GM19351 (cell line): ENCODE data around the gene IGLL1.
"Not testable (repeated sequence)": the region's sequence is repeated elsewhere in the genome, so short reads cannot be mapped to it uniquely, and the experiment has no call there.

Source experiments
- ATAC-seq: cut with Tn5 transposase; IDR thresholded peaks from one replicate; pipeline ENCODE4 v1.9.1; 2021; ENCODE audit warnings: mild to moderate bottlenecking, moderate library complexity; ENCODE audit not compliant: unreplicated experiment

Gene IGLL1

DNA sequence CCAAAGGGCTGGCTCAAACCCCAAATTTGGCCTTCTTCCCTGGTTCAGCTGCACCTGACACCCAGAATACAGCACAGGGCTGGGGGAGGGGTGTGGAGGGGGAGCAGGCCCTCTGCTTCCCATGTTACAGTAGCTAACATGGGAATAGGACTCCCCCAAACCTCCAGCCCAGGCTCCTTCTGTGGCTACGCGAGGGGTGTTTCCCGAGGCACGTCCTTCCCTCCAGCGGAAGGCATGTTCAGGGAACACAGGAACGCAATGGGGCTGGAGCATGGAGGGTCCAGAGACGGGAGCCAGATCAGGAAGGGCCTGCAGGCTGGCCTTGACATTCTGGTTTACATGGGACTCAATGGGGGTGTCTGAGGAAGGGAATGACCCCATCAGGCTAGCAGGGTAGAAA, 11.8 kb upstream of the IGLL1 start:
- ATAC-seq: no peak

DNA sequence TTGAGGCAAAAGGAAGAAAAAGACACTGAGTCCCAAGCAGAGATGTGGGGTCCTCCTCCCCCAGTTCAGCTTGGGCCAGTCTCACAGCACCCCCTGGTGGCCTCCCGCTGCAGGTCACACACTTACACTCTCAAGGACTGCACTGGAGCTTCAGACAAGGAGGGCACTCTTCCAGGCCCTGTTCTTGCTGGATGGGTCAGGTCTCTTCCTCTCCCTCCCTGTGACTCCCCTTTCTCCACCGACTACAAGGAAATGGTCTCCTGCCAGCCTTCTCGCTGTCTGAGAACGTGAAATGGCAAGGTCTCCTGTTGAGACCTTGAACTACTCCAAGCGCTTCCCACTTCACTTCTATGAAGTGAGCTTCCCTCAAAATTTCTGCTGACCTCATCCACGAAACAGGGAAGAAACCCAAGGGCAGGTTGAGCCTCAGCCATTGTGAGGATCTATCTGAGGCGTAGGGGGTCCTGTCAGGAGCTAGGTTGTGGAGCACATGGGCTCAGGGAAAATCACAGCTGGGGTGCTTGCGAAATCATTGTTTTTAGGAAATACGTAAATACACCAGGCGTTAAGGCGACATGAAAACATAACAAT, 11.2 kb upstream of the IGLL1 start:
- ATAC-seq: no peak

DNA sequence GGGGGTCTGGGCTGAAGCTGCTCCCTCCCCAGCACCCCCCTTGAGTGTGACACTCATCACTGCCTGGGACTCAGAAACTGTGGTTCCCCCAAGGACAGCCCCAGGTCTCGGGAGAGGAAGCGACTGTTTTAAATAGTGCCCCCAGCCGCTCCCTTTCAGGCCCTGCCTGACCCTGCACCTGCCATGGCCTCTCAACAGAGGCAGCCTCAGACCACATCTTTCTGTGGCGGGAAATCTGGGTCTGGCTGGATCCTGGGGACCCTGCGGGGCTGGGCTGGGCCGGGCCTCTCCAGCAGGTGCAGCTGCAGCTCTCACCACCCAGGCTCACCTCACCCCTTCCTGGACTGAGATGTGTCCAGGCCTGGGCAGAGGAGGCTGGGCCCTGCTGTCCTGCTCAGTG, 3.7 kb upstream of the IGLL1 start:
- no peak for ATAC-seq

DNA sequence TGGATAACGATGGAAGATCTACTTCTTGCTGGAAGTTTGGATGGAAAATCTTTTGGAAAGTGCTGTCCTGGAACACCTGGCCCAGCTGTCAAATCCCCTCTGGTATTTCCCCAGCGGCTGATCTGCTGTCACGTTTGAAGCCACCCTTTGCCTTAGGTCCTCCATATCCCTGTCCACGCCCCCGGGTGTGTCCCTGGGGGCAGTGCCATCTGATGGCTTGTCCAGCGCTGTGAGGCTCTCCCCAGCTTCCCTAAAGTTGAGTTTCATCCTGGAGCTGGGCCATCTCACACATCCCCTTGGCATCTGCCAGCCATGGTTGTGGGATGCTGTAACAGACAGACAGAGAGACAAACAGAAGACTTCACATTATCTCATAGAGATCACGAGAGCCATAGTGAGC, 3.1 kb upstream of the IGLL1 start:
- no peak for ATAC-seq

DNA sequence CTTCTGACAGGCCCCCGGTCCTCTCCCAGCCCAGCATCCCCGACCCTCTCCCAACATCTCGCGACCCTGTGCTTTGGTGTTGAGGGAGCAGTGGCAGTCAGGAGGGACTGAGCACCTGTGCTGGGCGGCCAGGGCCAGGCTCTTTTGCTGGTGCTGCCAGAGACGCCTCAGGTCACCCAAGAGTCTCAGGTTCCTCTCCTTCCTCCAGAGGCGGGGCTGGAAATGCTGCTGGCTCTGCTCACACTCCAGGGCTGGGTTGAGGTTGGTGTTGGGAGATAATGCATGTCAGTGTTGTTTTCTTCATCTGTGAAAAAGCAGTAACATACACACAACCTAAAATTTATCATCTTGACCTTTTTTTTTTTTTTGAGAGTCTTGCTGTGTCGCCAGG, 1.2 kb upstream of the IGLL1 start:
- ATAC-seq: no peak

DNA sequence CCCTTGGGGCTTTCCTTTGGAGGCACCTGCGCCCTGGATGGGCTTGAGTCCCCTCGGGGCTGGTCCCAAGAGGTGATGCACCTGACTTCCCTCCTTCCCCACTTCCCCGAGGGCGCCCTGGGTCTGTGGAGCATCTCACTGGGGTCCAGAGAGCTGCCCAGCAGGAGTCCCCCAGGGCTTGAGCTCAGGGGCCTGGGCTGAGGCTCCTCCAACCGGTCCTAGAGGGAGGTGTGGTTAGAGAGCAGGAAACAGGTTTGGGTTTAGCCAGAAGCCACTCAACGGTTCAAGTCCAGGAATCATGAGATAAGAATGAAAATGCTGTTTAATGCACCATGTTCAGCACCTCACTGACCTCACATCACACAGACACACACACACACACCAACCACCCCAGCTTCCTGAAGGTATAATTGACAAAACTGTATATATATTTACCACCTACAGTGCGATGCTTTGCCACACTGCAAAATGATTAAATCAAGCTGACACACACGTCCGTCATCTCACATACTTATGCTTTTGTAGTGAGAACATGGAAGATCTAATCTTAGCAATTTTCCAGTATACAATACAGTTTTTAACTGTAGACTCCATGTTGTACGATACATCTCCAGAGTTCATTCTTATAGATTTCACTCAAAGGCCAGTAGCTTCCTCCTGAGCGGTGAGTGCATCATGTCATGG, 628 bp upstream of the IGLL1 start:
- no peak for ATAC-seq

DNA sequence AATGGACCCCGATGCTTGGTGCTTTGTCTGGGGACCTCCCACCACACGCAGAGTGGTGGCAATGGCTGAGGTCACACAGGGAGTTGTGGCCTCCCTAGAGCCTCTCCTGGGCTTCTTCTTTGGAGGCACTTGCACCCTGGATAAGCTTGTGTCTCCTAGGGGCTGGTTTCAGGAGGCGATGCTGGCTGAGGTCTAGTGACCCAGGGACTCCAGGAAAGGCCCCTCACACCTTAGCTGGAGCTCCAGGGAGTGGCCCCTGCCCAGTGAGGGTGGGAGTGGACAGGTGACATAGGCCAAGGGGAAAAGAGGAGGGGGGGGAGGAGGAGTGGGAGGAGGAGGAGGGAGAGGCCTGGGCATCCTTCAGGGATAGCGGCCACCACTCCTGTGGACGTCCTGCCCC, 810 bp downstream of the IGLL1 start:
- ATAC-seq: no peak

DNA sequence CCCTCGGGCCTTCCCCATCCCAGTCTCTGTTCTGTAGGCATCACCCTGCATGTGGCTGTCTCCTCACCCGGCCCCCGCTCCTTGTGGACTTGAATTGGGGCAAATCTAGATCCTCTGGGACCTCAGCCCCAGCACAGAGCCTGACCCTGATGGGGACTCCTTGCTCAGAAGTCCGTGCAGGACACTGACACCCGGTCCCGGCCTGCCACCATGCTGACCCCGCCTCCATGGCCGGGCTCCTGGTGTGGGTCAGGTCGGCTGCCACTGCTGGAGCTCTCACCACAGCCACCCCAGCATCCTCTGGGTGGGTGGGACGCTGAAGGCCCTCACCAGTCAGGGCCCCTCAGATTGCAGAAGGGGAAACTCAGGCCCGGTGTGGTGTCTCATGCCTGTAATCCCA, 1.8 kb downstream of the IGLL1 start:
- ATAC-seq: no peak

DNA sequence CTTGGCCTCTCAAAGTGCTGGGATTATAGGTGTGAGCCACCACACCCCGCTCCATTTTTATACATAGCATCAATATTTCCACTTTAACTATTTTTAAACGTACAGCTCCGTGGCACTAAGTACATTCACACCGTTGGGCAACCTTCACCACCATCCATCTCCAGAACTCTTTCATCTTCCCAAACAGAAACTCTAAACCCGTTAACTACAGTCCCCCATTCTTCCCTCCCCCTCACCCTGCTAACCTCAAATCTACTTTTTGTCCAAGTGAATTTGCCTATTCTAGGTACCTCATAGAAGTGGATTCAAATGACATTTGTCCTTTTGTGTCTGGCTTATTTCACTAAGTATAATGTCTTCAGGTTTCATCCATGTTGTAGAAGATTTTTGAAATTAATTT, 3.4 kb downstream of the IGLL1 start:
- ATAC-seq: no peak

DNA sequence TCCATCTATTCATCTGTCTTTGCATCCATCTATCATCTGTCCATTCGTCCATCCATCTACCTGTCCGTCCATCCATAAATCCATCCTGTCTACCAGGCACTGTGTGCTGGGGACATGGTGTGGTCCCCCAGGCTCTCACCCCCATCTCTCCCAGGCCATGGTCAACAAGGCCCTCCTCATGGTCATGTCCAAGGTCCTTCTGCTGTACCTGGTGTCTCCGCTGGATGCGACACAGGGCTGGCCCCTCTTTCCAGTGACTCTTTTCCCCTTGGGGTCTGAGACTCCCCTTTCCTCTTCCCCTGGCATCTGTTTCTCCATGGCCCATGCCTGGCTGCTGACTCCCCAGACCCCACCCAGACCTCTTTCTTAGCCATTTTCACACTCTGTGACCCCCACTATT, 4.5 kb downstream of the IGLL1 start:
- ATAC-seq: no peak

DNA sequence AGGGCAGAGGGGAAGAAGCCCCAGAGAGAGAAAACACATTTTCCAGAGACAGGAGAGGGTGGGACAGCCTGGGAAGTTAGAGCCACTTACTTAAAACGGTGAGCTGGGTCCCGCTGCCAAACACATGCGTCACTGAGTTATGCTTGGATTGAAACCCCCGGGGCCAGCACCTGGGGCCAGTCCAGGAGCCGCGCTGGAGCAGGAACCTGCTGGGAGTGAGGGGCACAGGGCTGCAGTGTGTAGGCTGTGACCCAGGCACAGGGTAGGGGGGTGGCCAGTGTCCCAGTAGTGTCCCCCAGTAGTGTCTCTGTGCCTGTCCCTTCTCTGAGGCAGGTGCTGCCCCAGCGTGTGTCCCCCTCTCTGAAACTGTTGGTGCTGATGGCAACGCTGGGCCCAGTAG, 5.2 kb downstream of the IGLL1 start:
- no peak for ATAC-seq

DNA sequence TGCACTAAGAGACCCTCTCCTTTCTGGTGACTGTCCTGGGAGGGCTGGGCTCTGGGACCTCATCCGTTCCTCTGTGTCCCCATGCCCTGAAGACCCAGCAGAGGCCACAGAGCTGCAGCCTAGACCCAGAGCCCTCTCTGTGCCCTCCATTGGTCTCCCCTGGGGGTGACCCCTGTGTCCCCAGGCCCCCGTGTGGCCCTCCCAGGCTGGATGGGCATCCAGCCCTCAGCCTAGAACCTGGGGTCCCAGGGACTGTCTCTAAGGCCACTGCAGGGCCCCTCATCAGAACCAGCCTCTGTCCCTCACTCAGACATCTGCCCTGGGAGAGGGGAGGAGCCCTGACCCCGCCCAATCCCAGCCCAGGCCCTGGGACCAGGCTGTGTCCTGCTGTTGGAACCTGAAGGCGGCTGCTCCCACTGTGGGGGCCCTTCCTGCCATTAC, 5.7 kb downstream of the IGLL1 start:
- no peak for ATAC-seq

DNA sequence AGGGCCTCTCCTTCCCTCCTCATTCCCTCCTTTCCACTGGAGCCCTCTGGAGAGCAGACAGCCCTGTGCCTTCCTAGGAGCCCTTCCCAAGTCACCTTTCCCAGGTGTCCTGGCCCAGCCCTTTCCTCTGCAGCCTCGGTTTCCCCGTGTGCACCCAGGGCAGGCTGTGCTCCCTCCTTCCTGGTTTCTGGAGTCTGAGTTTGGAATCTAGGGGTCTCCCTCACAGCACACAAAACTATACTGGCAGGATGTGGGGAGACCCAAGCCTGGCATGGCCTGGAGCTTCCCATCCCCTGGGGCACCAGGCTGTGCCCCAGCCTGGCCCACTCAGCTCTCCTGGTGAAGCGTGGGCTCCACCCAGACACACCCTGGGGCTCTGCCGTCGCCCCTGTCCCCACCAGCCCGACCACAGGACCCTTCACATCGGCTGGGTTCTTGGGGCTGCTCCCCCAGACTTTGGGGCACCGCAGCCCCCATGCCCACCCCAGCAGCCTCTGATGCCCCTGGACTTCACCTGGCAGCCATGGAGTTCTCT, 6.3 kb downstream of the IGLL1 start:
- ATAC-seq: not testable (repeated sequence)

DNA sequence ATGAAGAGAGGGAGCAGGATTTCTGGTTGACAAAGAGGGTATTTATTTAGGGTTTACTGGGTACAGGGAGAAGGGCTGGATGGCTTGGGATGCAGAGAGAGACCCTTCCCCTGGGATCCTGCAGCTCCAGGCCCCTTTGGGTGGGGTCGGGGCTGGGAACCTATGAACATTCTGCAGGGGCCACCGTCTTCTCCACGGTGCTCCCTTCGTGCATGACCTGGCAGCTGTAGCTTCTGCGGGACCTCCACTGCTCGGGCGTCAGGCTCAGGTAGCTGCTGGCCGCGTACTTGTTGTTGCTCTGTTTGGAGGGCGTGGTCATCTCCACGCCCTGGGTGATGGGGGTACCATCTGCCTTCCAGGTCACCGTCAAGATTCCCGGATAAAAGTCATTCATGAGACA, 7.0 kb downstream of the IGLL1 start:
- ATAC-seq: not testable (repeated sequence)

DNA sequence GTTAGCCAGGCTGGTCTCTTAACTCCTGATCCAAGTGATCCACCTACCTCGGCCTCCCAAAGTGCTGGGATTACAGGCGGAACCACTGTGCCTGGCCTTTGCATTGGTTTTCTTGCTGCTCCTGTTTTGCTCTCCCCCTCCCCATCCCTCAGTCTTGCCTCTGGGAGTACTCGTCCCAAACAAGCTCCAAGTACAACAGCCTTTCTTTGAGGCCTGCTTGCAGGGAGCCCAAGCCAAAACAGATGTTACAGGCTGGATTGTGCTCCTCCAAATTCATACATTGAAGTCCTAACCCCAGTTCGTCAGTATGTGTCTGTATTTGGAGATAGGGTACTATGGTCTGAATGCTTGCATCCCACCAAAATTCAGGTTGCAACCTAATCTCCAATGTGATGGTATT, 8.6 kb downstream of the IGLL1 start:
- ATAC-seq: no peak

DNA sequence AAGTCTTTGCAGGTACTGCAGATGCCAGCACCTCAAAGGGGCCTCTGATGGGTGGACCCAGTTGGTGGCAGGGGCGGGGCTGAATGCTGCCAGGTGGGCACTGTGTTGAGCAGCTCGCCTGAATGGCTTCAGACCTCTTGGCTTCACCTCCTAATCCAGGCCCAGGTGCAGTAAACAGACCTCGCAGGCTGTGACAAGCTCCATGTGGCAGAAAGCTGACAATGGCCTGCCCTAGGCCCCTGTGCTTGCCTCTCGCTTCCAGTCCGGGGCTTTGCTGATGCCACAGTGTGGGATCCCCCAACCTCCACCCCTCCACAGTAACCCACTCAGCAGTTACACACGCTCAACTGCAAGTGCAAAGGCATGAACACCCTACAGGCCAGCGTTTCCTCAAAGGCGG, 9.4 kb downstream of the IGLL1 start:
- ATAC-seq: no peak

DNA sequence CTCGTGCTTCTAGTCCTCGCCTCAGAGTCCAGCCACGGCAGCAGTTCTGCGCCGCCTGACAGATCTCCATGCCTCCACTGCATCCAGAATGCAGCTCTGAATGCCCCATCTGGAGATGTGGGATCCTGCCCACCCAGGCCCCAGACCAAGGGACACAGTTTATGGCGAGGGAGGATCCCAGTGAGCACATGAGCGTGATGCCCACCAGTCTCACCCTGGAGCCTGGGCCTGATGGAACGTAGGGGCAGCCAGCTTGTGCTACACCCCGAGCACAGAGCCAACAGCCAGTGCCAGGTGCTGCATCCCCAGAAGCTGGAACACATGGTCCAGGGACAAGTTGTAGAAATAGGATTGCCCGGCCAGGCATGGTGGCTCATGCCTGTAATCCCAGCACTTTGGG, 10.4 kb downstream of the IGLL1 start:
- no peak for ATAC-seq

DNA sequence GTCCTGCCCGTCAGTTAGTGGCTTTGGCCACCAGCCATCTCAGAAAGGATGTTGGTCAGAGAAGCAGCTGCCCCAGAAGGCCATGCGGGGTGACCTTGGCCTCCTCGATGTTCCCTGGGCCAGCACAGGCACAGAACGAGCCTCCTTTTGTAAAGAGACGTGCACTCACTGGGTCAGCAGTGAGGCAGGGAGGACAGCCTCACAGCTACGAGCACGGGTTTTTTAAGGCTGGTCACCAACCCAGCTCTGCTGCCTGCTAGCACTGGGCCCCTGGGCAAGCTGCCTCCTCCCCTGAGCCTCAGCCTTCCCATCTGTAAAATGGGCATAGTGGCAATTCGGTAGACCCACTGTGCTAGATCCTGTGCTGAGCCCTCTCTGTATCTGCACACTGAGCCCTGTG, 10.8 kb downstream of the IGLL1 start:
- ATAC-seq: no peak

DNA sequence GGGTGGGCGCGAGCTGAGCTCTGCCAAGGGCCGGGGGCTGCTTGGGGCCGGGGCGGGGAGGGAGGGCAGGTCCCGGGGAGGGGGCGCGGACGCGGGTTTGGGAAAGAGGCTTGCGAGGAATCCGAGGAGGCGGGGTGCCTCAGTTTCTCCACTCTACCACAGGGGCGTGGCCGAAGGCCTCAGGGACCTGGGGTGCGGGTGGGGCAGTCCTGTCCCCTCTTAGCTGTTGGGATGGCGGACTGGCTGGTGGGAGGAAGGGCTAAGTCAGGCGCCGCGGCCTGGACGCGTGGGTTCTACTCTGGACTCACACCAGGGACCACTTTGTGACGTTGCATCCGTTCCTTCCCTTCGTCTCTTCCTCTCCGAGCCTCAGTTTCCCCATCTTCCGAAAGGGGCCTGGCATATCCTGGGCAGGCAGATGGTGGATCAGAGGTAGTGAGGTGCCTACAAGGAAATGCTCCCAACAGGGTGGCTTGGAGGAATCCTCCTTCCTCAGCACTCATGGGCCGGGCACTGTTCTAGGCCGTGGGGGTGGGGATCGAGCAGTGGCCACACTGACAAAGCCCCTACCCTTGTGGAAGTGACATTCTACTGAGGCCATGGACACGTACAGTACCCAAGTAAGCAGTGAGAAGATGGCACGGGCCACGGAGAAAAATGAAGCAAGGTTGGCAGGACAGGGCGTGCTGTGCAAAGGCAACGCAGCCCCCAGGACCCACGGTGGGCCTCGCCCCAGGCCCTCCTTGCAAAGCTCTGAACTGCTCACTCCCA, 13.2 kb downstream of the IGLL1 start:
- ATAC-seq: no peak

DNA sequence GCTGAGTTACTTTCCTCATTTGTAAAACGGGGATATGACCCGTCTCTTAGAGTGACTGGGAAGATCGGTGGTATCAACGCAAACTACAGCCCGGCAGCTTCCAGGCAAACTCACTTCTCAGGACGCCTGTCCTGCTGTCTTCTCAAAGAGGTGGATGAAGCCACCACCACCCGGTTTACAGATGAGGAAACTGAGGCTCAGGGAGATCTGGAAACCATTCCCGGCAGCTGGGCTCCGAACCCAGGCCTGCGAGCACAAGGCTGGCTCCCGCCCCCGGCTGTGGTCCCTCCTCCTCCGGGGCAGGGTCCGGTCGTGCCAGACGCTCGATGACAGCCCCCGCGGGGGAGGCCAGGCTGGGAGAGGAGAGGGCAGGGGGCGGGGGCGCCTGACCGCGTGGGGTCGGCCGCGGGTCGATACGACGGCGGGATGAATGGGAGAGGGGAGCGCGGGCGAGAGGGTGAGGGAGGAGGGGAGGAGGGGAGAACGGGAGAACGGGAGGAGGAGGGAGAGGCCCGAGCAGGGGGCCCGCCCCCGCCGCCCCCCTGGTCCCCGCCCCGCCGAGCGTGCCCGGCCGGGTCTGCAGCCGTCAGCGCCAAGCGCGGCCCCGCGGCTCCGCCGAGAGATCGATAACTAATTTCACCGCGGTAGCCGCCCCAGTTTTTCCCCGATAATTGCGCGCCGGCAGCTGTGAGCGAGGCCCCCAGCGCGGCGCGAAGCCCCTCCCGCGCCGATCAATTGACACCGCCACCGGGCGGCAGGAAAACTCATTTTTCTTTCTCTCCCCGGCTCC, 14.0 kb downstream of the IGLL1 start:
- no peak for ATAC-seq

DNA sequence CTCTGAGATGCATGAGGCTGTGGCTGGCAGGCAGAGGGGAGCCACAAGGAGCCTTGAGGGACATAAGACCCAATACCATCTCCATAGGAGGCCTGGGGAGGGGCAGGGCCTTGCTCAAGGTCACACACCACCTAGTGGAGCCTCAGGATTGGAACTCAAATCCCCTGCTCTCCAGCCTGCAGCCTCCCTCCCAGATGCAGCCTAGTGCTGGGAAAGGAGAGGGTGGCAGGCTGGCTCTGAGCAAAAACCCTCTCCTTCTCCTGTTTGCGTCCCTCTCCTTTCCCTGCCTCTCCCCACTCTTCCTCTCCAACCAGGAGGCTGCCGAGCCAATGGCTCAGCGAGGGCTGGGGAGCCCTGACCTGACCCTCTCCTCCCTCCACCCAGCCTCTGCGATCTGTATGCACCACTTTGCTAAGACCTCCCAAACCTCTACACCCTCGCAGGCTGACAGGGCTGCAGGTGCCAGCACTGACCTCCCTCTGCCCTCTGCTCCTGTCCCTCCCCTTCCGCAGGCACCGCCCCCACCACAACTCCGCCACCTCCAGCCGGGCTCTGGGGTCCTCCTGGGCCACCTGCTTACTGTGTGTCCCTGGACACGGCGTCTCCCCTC, 14.7 kb downstream of the IGLL1 start:
- ATAC-seq: no peak
